ENCODE measurements around the gene HHAT.

The HHAT gene

DNA sequence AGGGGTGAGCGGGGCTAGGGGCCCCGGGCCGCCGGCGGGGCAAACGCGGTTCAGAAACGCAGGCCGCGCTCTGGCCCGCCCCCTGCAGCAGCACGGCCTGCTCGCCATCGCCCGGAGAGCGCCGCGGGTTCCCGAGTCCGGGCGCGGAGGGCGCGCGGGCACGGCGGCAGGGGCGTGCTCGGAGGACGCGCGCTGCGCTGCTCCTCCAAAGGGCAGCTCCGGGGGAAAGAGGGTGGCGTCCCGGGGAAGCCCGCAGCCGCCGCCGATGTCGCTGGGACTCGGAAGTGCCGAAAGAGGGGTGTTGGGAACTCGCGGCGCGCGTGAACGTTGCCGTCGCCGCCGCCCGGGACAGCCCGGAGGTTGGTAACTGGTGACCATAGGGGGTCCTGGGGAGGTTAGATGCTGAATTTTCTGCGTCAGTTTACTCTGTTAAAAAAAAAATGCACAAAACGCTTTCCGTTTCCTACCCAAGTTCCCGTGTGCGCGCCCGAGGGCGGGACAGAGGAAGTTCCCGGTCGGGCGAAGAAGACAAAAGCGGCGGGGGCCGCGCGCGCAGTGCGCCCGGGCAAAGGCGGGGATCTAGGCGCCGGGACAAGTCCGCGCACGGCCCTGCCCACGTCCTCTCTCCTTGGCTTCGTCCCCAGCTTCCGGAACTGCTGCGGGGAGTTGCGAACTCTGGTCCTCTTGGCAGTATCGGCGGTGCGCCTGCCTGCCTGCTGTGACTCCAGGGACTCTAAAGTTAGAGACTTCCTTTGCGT lies at the start of gene HHAT:
HHAT (plus strand) TSS at position 157 of the 758 bp plus-strand sequence. CDS start 20,074 bp downstream, outside the sequence.
- peak; percentile 68 for DNase-seq (ENCODE audit: low spot score)

DNA sequence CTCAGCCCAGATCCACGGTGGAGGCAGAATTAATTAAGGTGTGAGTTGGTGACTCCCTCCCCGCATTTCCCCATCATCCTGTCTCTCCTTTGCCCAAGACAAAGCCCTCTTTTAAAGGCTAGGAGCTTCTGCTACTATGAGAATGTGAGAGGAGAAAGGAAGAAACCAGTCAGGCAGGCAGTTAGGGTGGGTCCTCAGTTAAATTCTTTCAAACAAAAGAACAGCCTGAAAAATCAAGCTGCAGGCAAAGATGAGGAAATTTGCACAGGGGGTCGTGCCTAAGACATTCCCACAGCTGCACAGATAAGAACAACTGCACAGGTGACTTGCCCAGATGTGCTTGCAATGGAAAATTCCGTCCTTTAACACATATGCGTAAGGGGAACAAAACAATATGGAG lies 48.5 kb upstream of the HHAT start:
- DNase-seq (ENCODE audit: low spot score): no peak

GRCh38 chr1:210288116-210288515 lies 40.6 kb upstream of the HHAT start:
- DNase-seq (ENCODE audit: low spot score): no peak

DNA sequence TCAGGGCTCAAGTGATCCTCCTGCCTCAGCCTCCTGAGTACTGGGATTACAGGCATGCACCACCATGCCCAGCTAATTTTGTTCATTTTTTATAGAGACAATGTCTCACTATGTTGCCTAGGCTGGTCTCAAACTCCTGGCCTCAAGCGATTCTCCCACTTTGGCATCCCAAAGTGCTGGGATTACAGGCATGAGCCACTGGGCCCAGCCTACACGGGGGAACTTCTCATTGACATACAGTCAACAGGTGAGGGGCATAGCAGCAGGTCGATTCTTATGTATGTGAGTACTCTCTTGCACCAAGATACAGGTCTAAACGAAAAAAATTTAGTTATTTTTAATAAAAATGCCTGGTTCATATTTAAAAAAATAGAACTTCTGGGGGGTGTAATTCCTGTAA lies 39.5 kb upstream of the HHAT start:
- DNase-seq (ENCODE audit: low spot score): no peak

DNA sequence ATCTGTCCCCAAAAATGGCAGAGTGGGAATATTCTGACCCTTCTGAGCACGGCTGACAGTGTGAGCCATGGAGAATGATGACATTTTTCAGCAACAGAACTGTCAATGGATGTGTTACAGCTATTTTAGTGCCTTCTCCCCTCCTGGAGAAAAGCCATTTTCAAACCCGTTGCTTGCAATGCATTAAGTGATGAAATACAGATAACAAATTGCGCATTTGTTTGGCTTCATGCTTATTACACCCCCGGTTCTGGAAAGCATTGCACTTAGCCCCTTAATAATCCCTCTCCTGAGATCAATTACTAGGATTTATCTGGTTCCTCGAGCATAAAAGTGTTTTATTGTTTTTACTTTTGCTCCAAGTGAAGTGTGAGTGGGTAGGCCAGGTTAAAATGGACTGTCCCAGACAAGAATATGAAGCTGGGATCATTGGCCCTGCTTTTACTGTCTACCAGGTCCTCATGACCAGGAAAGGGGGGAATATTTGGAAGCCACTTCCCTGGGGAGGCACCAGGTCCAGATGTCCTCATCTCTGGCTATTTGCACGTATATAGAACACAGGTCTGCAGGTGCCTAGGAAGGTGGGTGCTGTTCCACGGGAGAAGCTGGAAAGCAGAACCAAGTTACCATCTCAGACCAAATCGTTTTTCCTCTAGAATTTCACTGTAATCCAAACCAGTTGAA lies 37.5 kb upstream of the HHAT start:
- DNase-seq (ENCODE audit: low spot score): no peak

GRCh38 chr1:210291786-210292230 lies 36.9 kb upstream of the HHAT start:
- no peak for DNase-seq (ENCODE audit: low spot score)

- peak; percentile 13 for DNase-seq (ENCODE audit: low spot score)
These were observed 36.4 kb upstream of the HHAT start for GRCh38 chr1:210292231-210292871.

GRCh38 chr1:210293171-210293607 lies 35.5 kb upstream of the HHAT start:
- DNase-seq (ENCODE audit: low spot score): no peak

GRCh38 chr1:210294999-210295745 lies 33.5 kb upstream of the HHAT start:
- no peak for DNase-seq (ENCODE audit: low spot score)

- no peak for DNase-seq (ENCODE audit: low spot score)
These were observed 32.0 kb upstream of the HHAT start for GRCh38 chr1:210296682-210297081.

- DNase-seq (ENCODE audit: low spot score): no peak
These were observed 30.4 kb upstream of the HHAT start for GRCh38 chr1:210298296-210298695.

GRCh38 chr1:210298936-210299335 lies 29.8 kb upstream of the HHAT start:
- DNase-seq (ENCODE audit: low spot score): no peak

DNA sequence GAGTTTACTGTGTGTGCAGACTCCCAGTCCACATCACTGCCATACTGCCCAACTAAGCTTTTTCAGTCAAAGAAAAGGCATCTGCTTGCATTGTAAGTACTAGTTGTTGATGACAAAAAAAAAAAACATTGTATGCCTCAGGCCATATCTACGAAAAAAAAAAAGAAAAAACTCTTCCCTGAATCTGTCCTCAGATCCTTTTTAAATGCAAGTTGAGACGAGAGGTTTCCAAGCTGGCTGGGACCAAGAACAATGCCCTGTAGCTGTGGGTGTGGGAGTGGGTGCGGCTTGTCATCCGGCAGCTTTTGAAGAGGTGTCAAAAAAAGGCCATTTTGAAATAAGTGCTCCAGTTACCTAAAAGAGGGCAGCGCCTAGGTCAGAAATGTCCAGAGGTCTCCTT lies 29.2 kb upstream of the HHAT start:
- no peak for DNase-seq (ENCODE audit: low spot score)

DNA sequence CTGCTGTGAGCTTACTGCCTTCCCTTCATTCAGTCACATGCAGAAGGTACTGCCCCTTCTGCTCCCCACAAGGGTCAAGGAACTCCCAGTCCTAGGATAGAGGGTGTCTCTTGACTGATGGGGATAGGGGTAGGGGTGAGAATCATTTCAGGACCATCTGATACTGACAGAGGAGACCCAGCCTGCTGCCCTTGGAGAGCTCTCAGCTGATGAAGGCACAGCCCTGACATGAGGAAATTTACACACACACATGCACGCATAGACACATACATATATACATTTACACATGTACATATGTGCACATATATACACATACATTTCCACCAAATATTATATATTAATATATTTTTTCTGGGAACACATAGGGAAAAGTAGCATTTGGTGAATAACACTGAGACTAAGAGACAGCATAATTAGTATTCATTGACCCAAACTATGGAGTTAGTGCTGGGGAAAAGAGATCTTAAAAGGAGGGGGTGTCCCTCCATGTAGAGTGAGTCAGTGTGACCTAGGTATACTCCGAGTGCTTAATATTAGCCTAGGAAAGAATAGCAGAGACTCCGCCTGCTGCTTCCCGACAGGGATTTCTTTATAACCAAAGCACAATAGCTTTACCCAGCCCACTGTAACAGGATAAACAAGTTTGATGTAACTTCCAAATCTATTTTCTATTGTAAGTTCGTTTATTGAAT lies 27.6 kb upstream of the HHAT start:
- DNase-seq (ENCODE audit: low spot score): no peak

DNA sequence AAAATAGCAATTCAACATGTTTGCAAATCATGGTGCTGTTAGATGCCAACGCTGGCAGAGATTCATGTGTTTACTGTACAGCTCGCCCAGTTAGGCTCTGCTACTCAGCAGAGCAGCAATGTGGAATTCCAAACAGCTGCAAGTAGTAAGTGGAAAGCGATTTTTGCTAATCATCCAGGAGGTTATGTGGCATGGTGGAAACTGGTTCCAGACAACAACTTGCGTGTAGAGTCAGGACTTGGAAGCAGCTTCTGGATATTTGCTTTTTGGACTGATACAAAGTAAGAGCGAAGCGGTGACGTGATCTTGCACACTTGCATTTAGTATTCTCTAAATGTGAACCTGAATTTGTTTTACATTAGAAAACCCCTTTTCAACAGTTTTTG lies 27.1 kb upstream of the HHAT start:
- DNase-seq (ENCODE audit: low spot score): no peak

DNA sequence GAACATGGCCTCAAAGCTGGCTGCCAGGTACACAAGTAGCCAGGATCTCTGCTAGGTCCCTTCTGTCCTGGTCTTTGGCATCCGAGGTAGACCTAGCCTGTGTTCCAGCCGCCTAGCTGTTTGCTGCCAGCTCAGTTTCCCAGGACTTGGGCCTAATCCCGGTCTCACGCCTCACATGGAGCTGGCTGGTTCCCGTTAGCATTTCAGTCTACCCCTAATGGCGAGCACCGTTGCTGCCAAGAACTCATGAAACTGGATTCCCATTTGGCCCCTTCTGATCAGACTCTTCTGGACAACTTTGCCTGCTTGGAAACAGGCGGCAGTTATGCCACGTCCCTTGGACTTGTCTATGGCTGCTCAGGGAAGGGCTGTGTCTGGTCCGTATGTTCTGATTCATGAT lies 26.2 kb upstream of the HHAT start:
- DNase-seq (ENCODE audit: low spot score): no peak

DNA sequence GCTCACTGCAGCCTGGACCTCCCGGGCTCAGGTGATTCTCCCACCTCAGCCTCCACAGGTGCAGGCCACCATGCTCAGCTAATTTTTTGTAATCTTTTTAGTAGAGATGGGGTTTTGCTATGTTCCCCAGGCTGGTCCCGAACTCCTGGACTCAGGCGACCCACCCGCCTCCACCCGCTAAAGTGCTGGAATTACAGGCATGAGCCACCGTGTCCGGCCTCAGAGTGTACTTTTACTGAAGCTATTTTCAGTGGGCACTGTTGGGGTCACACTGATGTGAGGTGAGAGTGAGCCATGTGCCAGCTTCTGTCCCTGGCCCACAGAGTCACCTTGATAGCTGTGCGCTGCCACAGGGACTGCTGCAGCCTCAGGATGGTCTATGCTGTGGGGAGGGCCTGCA lies 25.3 kb upstream of the HHAT start:
- DNase-seq (ENCODE audit: low spot score): no peak

DNA sequence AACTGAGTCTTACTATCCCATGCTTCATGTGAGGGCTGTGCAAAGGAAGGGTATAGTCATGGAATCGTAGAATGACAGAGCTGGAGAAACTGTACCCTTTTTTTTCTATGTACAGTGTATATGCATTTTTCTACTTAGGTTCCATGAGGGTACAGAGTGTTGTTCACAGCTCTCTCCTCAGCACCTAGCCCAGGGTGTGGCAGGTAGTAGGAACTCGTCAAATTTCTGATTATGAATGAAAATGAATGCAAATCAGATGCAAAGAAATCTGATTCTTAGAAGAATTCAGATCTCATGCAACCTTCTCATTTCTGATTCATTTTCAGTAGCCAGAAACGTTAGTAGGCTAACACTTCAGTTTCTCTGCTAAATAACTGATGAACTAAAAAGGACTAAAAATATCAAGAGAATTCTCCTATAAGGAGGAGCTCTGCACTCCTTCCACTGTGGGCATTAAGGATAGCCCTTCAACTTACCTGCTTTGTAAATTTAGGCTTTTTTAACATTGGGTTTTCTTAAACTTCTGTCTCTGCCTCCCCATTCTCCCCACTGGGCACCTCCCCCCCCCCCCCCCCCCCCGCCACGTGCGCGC lies 18.0 kb upstream of the HHAT start:
- DNase-seq (ENCODE audit: low spot score): no peak

GRCh38 chr1:210311726-210312493 lies 16.8 kb upstream of the HHAT start:
- DNase-seq (ENCODE audit: low spot score): no peak

DNA sequence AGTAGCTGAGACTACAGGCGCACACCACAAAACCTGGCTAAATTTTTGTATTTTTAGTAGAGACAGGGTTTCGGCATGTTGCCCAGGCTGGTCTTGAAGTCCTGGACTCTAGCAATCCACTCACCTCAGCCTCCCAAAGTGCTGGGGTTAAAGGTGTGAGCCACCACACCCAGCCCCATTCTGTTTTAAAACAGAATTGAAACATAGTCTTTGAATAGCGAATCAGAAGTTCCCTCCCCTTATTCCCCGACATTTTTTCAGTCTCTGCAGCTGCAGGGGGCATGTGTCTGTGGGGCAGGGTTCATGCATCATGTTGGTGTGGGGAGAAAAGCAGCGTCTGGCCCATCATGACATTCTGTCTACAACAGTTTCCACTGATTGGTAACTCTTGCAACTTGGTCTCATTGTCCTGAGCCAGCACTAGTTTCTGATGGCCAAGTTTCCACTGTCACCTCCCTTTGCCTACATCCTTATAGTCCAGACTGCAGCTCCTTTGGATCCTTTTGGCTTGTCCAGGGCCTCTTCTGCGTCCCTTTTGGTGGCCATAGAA lies 15.6 kb upstream of the HHAT start:
- no peak for DNase-seq (ENCODE audit: low spot score)

All from CD4-positive, alpha-beta T cell treated with Interleukin-2 at 100 ng/mL for 4 hours (primary cell).